GOT3 (cell line): ENCODE data around the gene ARMC9.

Experiments used
- DNase-seq: peaks from one replicate; lab custom pipeline; 2025; ENCODE audit warnings: mixed read lengths; lab: John Stamatoyannopoulos, UW

The ARMC9 gene

DNA sequence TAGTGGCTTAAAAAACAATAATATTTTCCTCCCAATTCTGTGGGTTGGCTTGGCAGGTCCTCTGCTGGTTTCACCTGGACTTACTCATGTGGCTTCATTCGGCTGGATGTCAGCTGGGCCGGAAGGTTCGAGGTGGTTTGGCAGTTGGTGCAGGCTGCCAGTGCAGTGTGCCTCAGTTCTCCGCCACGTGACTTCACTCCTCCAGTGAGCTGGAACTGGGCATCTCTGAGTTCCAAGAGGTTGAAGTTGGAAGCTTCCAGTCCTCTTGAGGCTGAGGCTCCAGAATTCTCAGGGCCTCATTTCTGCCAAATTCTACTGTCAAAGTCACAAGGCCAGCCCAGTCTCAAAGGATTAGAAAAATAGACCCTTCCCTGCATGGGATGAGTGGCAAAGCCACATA lies 113.6 kb downstream of the ARMC9 start:
- DNase-seq: no peak

- DNase-seq: no peak
These were observed 117.5 kb downstream of the ARMC9 start for GRCh38 chr2:231315896-231316295.

- DNase-seq: no peak
These were observed 119.1 kb downstream of the ARMC9 start for GRCh38 chr2:231317579-231317978.

DNA sequence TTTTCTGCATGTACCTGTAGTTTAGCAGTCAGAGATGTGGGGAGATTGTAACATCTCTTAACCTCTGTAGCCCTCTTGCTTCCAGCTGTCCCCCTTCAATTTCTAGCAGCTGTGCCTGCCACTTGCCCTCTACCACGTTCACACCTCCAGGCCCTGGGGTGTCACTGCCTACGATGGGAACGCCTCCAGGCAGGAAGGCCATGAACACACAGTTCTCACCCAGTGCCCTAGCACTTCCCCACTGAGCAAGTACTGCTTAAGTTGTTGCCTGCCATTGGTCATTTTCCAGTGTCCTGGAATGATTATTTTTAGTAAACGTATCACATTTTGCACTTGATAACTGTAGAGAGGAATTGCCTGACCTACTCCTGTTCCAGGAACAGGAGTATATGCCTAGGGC lies 120.0 kb downstream of the ARMC9 start:
- no peak for DNase-seq

DNA sequence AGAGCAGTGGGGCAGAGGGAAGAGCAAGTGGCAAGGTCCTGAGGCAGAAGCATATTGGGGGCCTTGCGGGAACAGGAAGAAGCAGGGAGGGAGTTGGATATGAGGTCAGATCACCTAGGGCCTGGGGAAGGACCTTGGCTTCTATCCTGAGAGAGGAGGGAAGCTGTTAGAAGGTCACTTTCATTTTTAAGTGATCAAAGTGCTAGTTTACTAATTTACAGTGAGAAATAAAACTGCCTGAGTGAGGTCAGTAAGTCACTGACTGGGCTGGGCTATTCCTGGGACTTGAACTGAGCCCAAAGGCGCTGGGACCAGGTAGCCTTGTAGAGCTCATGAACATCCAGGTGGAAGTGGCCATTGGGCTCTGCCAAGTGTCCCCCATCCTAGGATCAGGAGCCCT lies 120.5 kb downstream of the ARMC9 start:
- no peak for DNase-seq

- DNase-seq: no peak
These were observed 121.4 kb downstream of the ARMC9 start for GRCh38 chr2:231319867-231320266.

DNA sequence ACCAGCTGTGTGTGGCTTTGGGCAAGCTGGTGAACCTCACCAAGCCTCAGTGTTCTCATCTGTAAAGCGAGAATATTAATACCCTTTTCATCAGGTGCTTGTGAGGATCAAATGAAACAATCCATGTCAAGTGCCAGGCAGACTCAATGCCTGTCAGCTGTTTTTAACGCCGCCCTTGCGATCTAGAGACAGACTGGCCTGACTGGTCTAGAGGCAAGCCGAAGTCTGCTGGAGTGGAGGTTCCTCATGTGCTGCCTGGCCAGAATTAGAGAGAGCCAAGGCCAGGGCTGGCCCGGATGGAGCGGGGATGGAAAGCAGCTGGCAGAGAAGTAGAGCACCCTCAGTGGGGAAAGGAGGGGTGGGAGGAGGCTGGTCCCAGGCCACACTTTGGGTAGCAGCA lies 122.6 kb downstream of the ARMC9 start:
- DNase-seq: no peak

- no peak for DNase-seq
These were observed 123.3 kb downstream of the ARMC9 start for GRCh38 chr2:231321556-231322334.

- DNase-seq: no peak
These were observed 124.9 kb downstream of the ARMC9 start for GRCh38 chr2:231323316-231323715.

- no peak for DNase-seq
These were observed 127.4 kb downstream of the ARMC9 start for GRCh38 chr2:231325826-231326225.

GRCh38 chr2:231326404-231326803 lies 128.0 kb downstream of the ARMC9 start:
- DNase-seq: no peak

- DNase-seq: no peak
These were observed 131.9 kb downstream of the ARMC9 start for GRCh38 chr2:231330311-231330710.

DNA sequence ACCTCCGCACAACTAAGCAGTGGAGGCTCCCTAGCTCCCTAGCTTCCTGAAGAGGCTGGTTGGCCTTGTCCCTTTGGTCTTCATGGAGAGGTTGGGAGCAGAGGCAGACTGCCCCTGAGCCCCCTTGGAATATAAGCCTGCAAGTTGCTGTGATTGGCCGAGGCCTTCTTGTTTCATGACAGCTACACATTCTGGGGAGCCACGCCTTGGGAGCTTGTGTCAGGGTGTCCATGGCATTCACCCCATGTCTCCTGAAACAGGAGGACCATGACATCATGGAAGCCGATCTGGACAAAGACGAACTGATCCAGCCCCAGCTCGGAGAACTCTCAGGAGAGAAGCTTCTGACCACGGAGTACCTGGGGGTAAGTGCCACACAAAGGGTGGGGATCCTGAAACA lies 133.1 kb downstream of the ARMC9 start:
- DNase-seq: no peak

DNA sequence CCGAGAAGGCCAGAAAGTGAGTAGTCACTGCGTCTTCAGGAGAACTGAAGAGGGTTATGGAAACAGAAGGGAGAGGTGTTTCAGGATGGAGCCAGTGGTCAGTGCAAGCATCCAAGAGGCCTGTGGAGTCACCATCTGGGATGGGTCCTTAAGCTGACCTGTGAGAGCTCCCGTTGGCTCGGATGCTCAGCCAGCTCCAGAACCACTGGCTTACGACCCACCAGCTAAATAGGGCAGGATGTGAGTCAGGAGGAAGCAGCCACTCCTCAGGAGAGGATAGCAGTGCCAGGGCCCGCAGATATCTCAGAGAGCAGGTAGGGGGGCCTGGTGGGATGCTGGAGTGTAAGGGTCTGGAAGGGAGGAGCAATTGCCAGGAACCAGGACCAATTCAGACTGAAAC lies 134.0 kb downstream of the ARMC9 start:
- DNase-seq: no peak

DNA sequence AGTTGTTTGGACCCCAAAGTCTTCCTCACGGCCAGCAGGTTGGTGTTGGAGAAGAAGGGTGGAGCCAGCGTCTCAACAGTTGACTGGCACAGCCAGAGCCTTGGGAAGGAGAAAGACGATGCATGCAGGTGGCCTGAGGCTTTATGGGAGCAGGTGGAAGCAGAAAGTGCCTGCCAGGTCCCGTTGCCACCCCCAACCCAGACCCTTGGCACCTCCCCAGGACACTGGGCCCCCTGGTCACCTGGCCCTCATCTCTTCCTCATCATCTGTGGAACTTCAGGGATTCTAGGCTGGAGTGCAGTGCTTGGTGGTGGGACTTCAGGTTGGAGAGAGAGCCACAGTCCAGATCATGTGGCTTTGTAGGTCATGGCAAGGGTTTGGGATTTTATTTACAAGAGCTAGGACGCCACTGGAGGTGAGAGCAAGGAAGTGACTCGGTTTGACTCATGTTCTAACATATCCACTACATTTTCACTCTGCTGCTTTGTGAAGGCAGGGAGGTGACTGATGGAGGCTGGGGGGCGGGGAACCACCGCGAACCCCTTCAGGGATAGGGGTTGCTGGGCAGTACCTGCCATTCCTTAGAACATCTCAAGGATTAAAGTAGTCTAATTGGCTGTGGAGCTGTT lies 134.6 kb downstream of the ARMC9 start:
- DNase-seq: no peak

GRCh38 chr2:231334179-231334930 lies 135.9 kb downstream of the ARMC9 start:
- DNase-seq: no peak

DNA sequence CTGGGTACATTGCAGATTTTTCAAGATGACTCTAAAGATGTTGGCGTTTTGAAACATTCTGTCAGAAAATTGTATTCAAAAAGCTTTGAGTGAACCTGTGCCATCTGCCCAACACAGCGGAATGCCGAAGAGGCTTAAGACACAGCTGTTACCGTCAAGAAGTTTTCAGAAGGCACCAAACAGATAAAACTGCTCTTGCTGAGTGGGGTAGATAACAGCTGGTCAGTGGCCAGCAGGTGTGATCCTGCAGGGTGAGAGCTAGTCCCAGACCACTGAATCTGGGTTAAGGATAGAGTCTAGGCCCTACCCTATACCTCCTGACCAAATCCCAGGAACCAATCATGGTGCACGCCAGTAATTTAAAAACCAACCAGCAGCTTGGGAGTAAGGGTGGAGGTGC lies 136.6 kb downstream of the ARMC9 start:
- no peak for DNase-seq

DNA sequence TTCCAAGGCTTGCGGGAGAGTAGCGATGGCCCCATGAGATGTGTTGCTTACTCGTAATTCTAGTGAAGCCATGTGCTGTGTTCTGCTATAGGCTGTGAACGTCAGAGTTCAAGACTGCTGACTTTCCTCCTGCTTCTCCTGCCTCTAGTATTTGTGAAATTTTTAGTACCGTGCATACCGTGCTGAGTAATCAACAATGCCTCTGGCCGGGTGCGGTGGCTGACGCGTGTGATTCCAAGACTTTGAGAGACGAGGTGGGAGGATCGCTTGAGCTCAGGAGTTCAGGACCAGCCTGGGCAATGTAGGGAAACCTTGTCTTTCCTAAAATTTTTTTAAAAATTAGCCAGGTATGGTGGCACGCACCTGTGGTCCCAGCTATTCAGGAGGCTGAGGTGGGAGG lies 137.2 kb downstream of the ARMC9 start:
- no peak for DNase-seq

GRCh38 chr2:231336236-231336635 lies 137.8 kb downstream of the ARMC9 start:
- no peak for DNase-seq

GRCh38 chr2:231336700-231337099 lies 138.3 kb downstream of the ARMC9 start:
- DNase-seq: no peak

GRCh38 chr2:231337807-231338759 lies 139.7 kb downstream of the ARMC9 start:
- no peak for DNase-seq

DNA sequence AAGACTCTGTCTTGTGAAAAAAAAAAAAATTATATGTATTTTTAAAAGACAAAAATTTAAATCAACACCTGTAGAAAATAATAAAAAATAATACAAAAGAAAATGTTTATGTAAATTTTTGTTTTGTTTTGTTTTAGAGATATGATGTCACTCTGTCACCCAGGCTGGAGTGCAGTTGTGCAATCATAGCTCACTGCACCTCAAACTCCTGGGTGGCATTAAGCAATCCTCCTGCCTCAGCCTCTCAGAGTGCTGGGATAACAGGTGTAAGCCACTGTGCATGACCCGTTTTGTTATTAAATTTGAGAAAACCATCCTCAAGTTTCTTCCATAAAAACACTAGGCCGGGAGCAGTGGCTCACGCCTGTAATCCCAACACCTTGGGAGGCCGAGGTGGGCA lies 140.9 kb downstream of the ARMC9 start:
- DNase-seq: no peak
